Activated CD8-positive, alpha-beta memory T cell treated with anti-CD3 and anti-CD28 coated beads for 4 hours (primary cell): ENCODE measurements around the gene TRIP4.
"Not testable (repeated sequence)": the region's sequence is repeated elsewhere in the genome, so short reads cannot be mapped to it uniquely, and the experiment has no call there.

Experiments used
- DNase-seq, 2 donors: peaks; one replicate each; pipeline ENCODE4 v3.0.0-alpha.2; 2020; ENCODE audit warnings: low read depth in 2 of 2

Gene TRIP4

GRCh38 chr15:64387562-64388168 lies at the start of gene TRIP4:
TSS of gene TRIP4 (plus strand) at chr15:64387836. CDS start at chr15:64387864, 28 bp downstream.
- peak; percentile 90 for DNase-seq

GRCh38 chr15:64340355-64340754 lies 47.3 kb upstream of the TRIP4 start:
- no peak for DNase-seq

GRCh38 chr15:64341961-64342360 lies 45.7 kb upstream of the TRIP4 start:
- no peak for DNase-seq

GRCh38 chr15:64343222-64343621 lies 44.4 kb upstream of the TRIP4 start:
- DNase-seq, result no peak

- DNase-seq, result no peak
Observed at GRCh38 chr15:64343841-64344240, 43.8 kb upstream of the TRIP4 start.

GRCh38 chr15:64344651-64345294 lies 42.9 kb upstream of the TRIP4 start:
- DNase-seq, result no peak

GRCh38 chr15:64346242-64346641 lies 41.4 kb upstream of the TRIP4 start:
- DNase-seq, result not testable (repeated sequence)

- no peak for DNase-seq
Observed at GRCh38 chr15:64348455-64348854, 39.2 kb upstream of the TRIP4 start.

GRCh38 chr15:64349375-64349774 lies 38.3 kb upstream of the TRIP4 start:
- DNase-seq, result no peak

GRCh38 chr15:64351265-64351664 lies 36.4 kb upstream of the TRIP4 start:
- no peak for DNase-seq

GRCh38 chr15:64354688-64355344 lies 32.8 kb upstream of the TRIP4 start:
- no peak for DNase-seq

GRCh38 chr15:64355348-64355943 lies 32.2 kb upstream of the TRIP4 start:
- DNase-seq, result peak; percentile 33 to 36

- DNase-seq, result peak; percentile 89 to 91
Observed at GRCh38 chr15:64355944-64356709, 31.5 kb upstream of the TRIP4 start, which contains the start of gene CSNK1G1. TSS of gene CSNK1G1 (minus strand) at chr15:64356173. CDS start at chr15:64300499, 55,674 bp downstream.

GRCh38 chr15:64356710-64357040 lies 31.0 kb upstream of the TRIP4 start:
- no peak for DNase-seq

GRCh38 chr15:64361259-64361658 lies 26.4 kb upstream of the TRIP4 start:
- DNase-seq, result no peak

- no peak for DNase-seq
Observed at GRCh38 chr15:64369078-64369607, 18.5 kb upstream of the TRIP4 start.

- not testable (repeated sequence) for DNase-seq
Observed at GRCh38 chr15:64371383-64371782, 16.3 kb upstream of the TRIP4 start.

GRCh38 chr15:64373360-64373759 lies 14.3 kb upstream of the TRIP4 start:
- no peak for DNase-seq

GRCh38 chr15:64379216-64379960 lies 8.2 kb upstream of the TRIP4 start:
- no peak for DNase-seq

- not testable (repeated sequence) for DNase-seq
Observed at GRCh38 chr15:64380130-64380870, 7.3 kb upstream of the TRIP4 start.
